GM19467 (cell line): ENCODE results near the gene MRPL20.
"Not testable (repeated sequence)": the region's sequence is repeated elsewhere in the genome, so short reads cannot be mapped to it uniquely, and the experiment has no call there.

Experiments used
- ATAC-seq: cut with Tn5 transposase; IDR thresholded peaks from one replicate; pipeline ENCODE4 v1.9.1; 2021; ENCODE audit warnings: mild to moderate bottlenecking, moderate library complexity; ENCODE audit not compliant: unreplicated experiment

MRPL20 gene

DNA sequence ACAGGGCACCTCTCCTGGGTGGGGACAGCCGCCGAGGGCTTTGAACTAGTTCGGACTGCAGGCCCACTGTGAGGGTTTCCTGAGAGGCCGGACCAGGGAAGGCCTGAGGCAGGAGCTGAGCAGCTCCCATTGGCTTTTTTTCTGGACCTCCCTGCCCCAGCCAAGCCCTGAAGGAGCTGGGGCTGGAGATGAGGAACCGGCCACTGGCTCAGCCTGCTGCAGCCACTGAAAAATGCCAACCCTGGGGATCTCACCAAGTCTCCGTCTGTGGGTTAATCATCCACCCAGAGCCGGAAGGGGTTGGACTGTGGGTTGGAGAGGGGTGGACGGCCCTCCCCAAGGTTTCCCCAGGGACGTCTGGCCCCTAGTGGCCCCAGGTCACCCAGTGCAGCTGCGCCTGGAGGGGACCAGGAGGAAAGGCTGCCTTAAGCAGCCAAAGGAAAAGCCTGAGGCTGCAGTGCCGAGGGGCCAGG is 30.8 kb upstream of the MRPL20 start:
- no peak for ATAC-seq

GRCh38 chr1:1437033-1437903 is 30.2 kb upstream of the MRPL20 start:
- no peak for ATAC-seq

DNA sequence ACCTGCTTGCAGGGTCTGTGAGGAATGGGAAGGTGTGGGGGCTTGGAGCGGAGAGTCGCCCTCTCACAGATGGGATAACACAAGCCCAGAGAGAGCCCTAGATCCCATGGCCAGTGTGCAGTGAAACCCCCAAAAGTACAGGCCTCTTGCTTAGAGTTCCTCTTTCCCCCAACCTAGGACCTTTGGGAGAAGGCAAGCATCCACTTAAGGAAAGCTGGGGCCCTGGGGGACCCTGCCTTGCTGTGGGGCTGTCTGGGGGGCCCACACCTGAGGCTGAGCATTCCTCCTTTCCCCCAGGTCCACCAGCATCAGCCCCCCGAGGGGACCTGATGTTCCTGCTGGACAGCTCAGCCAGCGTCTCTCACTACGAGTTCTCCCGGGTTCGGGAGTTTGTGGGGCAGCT is 29.5 kb upstream of the MRPL20 start:
- ATAC-seq: no peak

DNA sequence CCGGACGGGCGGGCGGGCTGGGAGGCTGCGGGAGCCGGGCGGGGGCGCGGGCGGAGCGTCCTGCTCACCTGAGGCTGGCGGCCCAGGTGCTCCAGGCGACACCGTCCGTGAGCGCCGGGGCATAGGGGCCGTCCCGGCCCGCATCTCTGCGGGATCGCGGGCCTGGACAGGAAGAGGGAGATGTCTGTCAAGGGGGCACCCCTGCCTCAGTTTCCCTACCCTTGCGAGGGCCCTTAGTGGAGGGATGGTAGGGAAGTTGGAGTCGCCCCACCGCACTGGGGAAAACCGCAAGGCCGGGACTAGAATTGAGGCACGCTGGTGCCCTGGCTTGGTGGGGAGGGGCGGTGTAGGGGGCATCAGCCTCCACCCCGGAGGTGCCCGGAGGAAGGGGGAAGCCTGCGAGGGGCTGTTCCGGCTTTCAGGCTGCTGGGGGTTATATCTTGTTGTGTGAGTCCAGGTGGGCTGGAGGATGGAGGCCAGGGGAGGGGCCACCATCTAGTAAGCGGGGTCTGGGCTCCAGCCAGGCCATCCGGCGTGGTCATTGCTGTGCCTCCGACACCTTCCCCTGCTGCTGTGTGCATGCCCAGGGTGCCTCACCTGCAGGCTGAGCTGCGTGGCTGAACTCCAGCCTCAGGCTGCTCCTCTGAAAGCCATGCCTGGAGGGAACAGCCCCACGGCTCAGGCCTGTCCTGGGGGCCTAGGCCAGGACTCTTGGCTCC is 29.0 kb upstream of the MRPL20 start:
- no peak for ATAC-seq

DNA sequence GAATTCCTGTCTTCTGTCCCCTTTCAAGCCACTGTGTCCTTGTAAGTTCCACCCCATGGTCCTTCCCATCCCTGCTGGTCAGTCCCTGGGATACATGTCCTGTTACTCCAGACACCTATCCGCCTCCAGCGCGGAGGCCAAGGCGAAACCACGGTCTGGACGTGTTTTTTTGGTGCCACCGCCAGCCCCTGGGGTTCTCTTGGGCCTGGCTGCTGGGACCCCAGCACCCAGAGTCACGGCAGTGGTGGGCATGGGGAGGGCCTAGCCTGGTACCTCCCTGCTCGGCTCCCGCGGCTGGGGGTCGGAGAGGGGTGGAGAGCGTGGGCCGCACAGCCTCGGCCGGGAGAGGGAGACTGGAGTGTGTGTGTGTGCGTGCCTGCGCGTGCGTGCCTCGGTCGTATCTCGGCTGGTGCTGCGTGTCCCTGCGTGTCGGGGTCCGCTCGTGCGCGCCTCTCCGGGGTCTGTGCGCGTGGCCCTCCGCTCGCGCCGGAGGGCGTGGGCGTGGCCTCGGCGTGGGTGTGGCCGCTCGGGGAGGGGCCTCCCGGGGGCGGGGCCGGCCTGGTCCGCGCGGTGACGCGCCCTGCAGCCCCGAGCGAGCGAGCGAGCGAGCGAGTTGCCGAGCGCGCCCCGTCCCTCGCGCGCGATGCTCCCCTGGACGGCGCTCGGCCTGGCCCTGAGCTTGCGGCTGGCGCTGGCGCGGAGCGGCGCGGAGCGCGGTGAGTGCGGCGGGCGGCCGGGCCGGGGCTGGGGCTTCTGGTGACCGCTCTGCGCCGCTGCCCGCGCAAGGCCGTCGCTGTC is 28.2 kb upstream of the MRPL20 start, which contains the start of gene VWA1:
Gene VWA1 (plus strand): TSS at position 585 of the 798 bp plus-strand sequence. CDS start 59 bp downstream, at position 644.
- ATAC-seq: no peak

- no peak for ATAC-seq
These were observed 27.7 kb upstream of the MRPL20 start for GRCh38 chr1:1434824-1435105.

DNA sequence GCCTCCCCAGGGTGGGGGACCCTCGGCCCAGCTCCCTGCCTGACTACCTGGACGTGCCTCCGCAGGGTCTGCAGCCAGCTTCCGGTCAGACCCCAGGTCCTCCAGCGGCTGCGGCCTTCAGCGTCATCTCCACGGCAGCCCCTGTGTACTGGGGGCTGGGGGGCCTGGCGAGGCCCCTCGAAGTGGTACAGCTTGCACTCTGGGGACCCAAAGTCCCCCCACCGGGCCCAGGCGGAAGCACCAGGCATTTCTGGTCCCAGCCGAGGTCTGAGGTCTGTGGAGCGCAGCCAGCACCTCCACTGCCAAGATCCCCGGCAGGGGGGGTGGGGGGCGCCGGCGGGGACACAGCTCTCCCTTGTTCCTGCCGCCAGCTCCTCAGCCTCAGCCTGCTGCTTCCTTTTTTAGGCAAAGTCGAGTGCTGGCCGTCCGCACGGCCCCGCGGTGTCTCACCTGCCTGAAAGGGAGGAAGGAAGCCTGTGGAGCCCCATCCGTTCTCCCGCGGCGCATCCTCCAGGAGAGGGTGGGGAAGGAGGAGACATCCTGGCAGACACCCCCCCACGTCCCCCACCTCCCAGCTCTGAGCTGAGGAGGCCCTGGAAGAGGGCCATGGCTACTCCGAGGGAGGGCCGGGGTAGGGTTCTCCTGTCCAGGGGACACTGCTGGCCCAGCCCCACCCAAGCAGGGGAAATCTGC is 27.2 kb upstream of the MRPL20 start:
- no peak for ATAC-seq

- no peak for ATAC-seq
These were observed 26.7 kb upstream of the MRPL20 start for GRCh38 chr1:1433804-1434130.

- ATAC-seq: no peak
These were observed 26.1 kb upstream of the MRPL20 start for GRCh38 chr1:1432951-1433803.

GRCh38 chr1:1432274-1432950 is 25.3 kb upstream of the MRPL20 start:
- no peak for ATAC-seq

DNA sequence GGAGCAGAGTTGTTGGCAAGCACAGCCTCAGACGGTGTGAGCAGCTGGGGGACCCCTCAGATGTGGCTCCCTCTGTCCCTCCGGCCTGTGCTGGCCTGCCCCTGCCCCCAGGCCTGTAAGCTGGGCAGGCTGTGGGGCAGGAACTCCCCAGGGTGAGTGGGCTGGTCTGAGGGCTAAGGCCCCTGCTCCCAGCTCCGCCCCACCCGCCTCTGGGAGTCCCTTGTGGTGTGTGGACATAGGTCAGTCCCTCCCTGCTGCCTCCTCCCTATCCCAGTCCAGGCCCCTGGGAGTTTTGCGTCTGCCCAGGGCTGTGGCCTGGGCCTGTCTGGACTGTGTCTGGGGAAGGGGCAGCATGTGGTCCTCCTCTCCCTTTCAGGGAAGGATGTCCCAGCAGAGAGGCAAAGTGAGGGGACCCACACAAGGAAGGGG is 24.8 kb upstream of the MRPL20 start:
- no peak for ATAC-seq

GRCh38 chr1:1430992-1431844 is 24.1 kb upstream of the MRPL20 start:
- no peak for ATAC-seq

- ATAC-seq: no peak
These were observed 23.3 kb upstream of the MRPL20 start for GRCh38 chr1:1430114-1430982.

GRCh38 chr1:1429671-1430073 is 22.6 kb upstream of the MRPL20 start:
- ATAC-seq: no peak

GRCh38 chr1:1428967-1429366 is 21.9 kb upstream of the MRPL20 start:
- ATAC-seq: not testable (repeated sequence)

GRCh38 chr1:1428174-1428573 is 21.1 kb upstream of the MRPL20 start:
- ATAC-seq: no peak

DNA sequence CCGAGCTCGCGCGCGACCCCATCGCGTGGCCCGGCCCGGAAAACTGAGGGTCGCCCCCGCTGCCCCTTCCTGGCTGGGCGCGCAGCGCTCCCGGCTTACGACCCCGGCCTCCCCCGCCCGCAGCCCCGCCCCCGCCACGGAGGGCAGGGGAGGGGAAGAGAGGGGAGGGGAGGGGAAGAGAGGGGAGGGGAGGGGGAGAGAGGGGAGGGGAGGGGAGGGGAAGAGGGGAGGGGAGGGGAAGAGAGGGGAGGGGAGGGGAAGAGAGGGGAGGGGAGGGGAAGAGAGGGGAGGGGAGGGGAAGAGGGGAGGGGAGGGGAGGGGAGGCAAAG is 20.7 kb upstream of the MRPL20 start:
- ATAC-seq: no peak
